Ecto neural progenitor cell (in vitro differentiated cells): Measurements from ENCODE around the gene CREB5.
"Not testable (repeated sequence)": the region's sequence is repeated elsewhere in the genome, so short reads cannot be mapped to it uniquely, and the experiment has no call there.

ENCODE experiments used
- DNase-seq: peaks from one replicate; pipeline ENCODE4 v3.0.0-alpha.2; 2018; ENCODE audit warnings: low spot score

The CREB5 gene

DNA sequence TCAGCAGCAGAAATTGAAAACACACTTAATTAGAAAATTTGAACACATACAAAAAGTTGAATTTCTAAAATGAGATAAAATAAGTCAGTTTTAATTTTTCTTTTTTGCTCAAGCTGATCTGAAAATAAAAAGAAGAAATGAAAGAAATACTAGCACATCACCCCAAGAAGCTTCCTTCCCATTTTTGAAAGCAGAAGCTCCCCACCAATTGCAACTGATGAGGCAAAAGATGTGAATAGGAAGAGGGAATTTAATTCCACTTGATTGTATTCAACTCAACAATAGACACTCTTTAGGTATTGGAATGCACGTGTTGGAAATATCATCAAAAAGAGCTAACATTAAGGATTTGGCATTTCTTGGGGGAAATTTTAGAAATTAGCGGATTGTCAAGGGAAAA, 370.0 kb downstream of the CREB5 start:
- DNase-seq: no peak

- DNase-seq: no peak
These were observed 372.0 kb downstream of the CREB5 start for GRCh38 chr7:28784171-28784902.

DNA sequence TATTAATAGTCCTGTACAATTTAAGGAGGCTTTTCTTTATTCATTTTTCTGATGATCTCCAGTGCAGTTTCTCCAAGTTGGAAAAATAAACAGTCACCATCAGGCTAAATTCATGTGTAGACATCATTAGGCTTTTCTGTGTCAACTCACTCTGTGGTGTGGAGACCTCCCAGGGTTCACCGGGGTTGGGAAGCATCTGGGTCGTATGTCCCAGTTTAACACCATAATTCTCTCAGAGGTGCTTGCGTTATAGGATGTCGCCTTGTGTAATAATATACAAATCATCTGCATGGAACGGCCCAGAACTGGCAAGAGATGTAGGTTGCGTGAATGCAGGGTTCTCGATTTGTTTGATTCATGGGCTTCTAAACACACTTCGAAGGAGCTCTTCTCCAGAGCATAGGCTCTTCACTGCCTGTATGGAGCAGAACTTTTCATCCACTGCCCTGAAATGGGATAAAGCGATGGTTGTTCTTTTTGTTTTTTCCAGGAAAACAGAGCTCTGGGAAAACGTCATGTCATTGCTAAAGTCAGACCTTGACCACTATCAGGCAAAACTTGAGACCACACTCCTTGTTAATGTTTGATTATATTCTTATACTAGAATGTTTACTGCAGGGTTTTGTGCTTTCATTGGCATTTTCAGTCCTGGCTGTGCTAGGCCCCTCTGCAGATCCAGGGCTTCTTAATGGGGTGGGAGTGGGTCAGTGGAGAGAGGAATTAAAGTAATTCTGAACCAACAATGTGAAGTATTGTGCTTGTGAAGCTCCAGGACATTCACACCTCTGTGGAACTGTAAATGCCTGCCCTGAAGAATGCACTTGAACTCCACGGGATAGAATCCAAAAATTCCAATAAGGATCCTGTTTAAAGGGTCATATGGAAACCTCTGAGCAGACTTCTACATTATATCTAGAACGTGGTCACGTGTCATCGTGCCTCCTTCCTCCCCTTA, 373.0 kb downstream of the CREB5 start:
- DNase-seq: no peak

DNA sequence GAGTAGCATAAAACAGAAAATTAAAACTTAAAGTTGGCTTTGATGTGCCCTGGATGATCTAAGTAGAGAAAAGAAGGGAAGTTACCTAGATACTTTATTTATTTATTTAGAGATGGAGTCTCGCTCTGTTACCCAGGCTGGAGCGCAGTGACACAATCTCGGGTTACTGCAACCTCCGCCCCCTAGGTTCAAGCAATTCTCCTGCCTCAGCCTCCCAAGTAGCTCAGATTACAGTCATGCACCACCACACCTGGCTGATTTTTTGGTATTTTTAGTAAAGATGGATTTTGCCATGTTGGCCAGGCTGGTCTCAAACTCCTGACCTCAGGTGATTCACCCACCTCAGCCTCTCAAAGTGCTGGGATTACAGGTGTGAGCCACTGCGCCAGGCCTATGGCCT, 373.8 kb downstream of the CREB5 start:
- DNase-seq: not testable (repeated sequence)

DNA sequence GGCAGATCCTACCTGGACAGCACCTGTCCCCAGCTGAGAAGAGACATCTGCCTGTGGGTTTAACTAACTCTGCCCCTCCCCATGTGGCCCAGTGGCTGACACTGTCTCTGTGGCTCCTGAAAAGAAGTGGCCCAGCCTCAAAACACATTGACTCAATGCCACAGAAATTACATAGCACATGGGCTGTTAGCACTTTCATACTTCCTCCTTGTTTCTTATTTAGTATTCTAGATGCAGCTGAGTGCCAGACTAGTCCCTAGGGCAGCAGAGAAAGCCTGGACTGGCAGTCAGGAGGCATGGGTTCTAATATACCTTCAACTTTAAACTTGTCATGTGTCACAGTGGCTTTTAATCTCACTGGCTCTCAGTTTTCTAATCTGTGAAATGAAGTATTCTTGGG, 374.8 kb downstream of the CREB5 start:
- no peak for DNase-seq

DNA sequence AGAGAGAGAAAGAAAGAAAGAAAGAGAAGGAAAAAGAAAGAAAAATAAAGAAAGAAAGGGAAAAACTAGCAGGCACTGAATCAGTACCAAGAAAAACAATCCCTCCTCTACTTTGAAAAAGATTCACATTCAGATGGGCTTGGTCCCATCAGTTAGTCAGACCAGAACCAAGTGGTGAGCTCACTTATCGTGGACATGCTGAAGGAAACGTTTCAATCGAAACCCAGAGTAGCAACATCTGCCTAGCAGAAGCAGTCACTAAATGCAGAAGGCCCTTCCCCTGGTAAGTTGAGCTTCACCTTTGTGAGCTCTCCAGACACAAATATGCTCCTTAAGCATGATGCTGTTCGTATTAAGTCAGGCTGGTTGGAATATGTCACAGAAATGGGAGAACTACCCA, 378.1 kb downstream of the CREB5 start:
- DNase-seq: no peak

DNA sequence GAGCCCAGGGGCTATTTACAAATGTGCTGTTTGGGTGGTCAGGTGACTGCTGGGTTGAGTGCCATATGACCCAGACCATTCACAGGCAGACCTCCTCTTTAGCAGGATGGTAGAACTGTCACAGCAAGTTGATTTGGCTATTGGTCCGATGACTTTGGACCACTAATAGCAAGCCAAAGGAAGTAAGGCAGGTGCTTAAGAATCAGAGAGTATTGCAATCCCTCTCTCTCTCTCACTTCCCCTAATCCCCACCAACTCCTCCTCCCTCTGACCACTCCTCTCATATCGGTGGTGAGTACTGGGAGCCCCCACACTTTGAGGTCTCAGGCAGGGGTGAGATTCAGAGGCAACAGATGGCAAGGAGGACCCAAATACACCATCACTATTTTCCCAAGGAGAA, 380.5 kb downstream of the CREB5 start:
- no peak for DNase-seq

DNA sequence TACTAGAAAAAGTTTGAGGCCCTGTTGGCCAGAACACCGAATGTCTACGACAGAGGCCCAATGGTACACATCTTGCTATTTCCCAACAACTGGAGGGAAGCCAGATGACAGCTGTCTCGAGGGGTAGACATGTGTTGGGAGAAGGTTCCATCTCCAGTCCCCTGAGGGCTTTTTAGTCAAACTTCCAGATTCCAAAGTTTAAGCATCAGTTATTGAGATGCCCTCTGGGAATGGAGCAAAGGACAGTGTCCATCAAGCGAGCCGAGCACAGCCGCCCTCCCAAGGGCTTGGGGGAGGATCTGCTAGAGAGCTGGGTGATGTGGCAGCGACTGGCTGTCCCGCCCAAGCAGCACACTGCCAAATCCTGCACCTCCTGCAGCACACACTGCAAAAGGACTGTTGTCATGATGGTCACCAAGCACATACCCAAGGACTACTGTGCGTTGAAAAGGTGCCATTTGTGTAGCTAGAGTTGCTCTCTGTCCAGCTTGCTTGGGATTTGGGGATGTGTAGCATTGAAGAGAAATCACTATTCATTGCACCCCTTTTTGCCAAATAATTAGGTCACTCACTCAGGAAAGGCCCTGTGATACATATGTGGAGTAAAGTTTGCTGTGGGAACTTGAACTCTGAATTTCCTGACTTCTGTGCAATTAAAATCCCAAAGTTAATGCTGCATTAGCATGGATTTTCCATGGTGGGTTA, 381.2 kb downstream of the CREB5 start:
- DNase-seq: no peak

GRCh38 chr7:28798274-28798673, 386.0 kb downstream of the CREB5 start:
- no peak for DNase-seq

DNA sequence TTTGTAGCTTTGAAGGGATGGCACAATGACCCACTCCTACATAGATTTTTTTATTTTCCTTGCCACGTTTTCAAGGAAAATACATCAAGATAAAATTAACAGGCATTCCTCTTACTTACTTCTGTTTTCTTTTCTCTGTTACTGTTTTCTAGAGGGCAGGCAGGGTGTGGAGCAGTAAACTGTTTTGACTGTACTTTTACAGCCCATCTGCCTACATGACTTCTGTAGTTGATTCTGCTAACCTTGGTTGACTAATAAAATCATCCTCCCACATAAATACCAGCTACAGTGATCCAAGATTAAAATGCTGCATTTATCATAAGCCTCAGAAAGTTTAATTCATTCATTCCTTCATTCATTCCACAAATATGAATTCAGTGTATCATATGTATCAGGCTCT, 387.3 kb downstream of the CREB5 start:
- DNase-seq: no peak

DNA sequence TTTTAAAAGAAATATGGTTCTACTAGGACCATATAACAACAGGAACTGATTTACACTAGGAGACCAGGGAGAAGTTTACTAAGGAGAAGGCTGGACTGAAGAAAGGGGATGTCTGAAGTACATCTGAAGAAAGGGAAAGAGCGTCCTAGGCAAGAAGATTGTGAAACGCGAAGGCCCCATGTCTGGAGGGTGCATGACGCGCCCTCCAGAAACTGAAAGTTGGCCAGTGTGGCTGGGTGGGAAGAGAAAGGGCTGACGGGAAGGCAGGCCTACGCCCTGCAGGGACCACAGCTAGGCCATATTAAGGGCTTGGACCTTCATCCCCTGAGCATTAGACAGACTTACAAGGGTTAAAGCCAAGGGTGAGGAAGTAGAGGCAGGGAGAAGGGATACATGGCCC, 387.8 kb downstream of the CREB5 start:
- DNase-seq: no peak

DNA sequence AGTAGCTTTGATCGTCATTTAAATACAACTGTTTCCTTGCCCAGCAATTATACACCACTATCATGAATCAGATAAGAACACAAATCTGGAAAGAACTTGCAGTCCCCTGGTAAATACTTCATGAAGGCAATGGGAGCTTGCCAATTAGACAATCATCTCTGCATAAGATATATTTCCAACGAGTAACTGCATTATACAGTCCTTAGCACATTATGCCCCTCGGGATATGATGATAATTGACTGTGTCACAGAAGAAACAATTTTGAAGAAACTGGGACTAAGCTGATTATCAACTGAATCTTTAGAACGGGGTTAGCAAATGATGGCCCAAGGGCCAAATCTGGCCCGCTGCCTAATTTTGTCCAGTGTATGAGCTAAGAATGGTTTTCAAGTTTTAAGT, 390.1 kb downstream of the CREB5 start:
- no peak for DNase-seq

DNA sequence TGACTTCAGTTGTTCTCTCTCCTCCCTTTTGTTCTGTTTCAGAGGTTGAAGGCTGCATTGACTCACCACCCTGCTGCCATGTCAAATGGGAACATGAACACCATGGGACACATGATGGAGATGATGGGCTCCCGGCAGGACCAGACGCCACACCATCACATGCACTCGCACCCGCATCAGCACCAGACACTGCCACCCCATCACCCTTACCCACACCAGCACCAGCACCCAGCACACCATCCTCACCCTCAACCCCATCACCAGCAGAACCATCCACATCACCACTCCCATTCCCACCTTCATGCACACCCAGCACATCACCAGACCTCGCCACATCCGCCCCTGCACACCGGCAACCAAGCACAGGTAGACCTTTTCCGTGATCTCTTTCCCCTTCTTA, 391.8 kb downstream of the CREB5 start:
- DNase-seq: no peak

DNA sequence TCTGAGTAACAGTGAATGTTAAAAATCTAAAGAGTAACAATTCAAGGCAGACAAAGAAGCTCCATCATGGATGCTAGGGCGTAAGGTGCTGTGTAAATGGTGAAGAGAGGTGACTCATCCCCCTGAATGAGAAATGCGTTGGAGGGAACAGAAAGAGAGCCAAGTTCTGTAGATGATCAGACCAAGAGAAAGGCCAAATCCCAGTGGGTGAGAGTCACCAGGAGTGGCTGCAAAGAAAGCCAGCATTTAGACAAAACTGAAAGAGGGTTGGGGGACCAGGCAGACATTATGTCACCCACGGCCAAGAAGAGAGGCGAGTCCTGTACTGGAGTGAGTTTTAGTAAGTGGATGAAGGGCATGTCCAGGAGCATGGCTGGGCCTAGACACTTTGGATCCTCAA, 392.7 kb downstream of the CREB5 start:
- DNase-seq: no peak

GRCh38 chr7:28806841-28807240, 394.5 kb downstream of the CREB5 start:
- no peak for DNase-seq

- no peak for DNase-seq
These were observed 395.2 kb downstream of the CREB5 start for GRCh38 chr7:28807396-28807994.

DNA sequence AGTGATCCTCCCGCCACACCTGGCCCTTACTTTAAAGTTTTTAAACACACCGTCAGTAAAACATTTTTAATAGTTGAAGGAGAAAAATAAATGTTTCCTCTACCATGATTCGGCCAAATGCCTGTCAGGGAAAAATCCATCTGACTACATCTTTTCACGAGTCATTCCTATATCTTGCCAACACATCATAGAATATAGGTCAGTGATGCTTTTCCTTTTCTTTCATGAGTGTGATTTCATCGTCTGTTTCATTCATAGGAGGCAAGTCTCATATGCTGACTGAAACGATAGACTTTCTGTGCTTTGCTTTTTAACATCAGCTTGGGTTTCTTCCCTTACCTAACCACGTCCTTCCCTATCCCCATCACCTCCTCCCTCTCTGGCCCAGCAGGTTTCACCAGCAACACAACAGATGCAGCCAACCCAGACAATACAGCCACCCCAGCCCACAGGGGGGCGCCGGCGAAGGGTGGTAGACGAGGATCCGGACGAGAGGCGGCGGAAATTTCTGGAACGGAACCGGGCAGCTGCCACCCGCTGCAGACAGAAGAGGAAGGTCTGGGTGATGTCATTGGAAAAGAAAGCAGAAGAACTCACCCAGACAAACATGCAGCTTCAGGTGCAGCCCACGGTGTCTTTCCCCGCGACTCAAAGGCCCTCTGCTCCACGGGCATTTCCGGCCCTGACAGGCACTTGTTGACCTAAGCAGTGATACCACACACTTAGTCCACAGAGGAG, 396.6 kb downstream of the CREB5 start:
- DNase-seq: no peak

- DNase-seq: no peak
These were observed 398.7 kb downstream of the CREB5 start for GRCh38 chr7:28811008-28811407.

DNA sequence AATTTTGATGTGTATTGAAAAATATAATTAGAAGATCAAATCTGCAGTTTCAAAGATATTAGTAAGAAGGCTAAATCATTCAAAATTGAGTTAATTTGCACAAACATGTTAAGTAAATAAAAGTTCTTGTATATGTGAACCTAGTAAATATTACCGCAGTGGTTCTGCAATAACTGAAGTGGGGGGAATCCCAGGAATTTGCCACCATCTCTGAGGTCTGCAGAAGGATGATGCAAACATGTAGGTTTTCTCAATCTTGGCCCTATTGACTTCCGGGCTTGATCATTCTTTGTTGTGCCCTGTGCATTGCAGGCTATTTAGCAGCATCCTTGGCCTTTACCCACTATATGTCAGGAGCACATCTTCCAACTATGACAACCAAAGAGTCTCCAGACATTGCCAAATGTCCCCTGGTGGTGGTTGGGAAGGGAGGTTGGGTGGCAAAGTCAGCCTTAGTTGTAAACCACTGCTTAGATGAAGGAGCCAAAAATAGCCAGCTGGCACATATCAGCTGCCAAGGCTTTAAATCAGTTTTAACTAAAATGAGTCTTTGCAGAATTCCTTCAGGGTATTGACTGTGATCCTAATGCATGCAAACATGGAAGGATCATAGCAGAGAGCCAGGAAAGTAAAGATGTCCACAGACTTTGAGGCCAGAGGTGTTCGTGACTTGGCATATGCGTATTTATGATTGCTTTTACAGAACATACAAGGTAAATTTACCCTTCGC, 399.5 kb downstream of the CREB5 start:
- no peak for DNase-seq

DNA sequence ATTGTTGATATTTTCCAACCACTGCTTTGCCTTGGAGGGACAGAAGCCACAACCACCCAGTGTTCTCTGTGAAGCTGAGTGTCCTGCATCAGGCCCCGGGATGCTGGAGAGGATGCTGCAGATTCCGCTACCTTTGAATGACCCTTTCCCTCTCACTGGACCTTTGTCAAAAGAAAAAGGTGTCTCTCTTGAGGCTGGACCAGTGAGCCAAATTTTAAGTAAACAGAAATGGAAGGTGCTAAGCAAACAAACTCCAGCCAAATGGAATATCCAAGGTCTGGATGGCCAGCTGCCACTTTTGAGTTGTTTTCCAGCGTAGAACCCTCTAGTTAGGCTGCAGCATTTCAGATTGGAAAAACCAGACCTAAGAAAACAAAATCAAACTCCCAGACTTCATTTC, 400.3 kb downstream of the CREB5 start:
- no peak for DNase-seq
